Measurements from ENCODE around the gene MAD1L1.

MAD1L1 gene

DNA sequence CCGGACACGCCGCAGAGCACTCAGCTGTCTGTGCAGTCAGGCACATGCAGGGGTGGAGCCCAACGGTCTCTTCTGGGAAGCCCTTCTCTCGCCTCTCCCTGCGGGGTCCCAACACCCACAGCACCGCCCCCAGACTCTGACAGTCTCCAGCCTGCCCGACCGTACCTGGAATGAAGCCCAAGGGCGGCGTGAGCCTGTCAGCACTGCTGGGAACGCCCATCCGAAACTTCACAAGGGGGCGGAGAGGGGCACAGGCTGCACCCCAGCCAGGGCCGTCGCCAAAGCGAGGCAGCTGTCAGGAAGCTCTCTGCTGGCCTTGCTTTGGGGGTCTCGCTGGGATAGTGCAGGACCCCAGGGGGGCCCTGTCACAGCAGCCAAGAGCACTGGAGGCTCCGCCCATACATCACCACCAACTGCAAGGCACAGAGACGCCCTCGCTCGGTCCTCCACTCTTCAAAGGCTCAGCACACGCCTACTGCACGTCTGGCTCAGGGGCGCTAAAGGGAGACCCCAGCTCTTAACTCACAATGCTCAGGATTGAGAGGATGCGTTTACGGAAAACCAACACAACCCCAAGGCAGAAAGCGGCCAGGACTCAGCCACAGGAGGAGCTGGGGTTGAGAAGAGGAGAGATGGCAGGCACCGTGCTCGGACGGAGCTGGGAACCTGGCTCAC lies 30.9 kb downstream of the MAD1L1 start:
- DNase-seq: no peak

DNA sequence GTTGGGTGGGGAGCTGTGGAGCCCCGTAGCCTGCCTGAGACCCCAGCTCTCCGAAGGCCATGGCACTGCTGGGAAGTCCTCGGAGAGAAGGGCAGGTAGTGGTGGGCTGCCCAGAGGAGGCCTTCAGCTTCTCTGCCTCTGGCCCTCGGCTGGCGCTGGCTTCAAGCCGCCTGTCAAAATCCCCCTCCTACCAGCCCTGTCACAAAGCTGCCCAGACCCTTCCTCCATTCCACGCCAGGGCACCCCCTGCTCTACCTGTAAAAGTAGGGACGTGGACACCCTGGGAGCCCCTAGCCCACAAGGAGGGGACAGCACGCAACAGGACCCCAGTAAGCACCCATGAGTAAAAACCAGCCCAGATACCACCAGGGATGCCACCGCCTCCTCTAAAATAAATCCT lies 31.6 kb downstream of the MAD1L1 start:
- no peak for DNase-seq

DNA sequence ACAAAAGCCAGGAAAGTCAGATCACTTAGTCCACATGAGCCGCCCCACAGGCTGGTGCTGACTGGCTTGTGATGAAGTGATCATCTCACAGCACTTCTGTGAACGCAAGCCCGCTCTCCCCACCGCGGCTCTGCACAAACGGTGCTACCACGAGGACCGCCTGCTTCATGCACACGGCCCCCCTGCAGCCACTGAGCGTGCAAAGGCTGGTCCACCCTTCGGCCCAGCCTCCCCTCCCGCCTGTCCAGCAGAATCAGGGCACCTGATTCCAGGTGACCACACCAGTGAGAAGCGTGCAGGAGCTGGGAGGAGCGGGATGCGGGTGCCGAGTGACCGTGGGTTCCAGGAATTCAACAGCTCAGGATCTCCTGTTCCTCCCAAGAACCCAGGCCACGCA lies 32.2 kb downstream of the MAD1L1 start:
- no peak for DNase-seq

DNA sequence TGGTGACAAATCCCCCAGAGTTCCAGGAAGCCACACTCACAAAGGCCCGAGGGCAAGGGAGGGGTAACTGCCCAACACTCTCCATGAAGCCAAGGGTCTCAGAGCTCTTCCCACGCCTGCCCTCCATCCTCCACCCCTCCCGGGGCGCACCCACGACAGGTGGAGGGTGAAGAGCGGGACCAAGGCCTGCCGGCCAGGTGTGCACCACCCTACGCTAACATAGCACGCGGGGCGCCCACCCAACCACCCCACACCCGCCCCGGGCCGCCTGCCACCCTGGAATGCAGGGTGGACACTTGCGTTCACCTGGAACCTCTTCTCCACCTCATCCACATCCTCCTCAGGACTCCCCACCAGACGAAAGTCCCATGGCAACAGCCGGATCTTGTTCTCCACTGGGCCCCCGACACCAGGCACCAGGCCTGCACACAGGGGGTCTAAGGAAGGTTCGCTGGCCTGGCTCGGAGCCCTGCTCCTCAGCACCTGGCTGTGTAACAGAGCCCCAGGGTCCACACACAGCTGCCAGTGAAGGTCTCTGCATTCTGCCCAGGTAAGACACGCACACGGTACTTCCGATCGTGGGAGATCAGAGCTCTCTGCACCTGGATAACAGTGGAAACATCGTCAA lies 32.7 kb downstream of the MAD1L1 start:
- no peak for DNase-seq

DNA sequence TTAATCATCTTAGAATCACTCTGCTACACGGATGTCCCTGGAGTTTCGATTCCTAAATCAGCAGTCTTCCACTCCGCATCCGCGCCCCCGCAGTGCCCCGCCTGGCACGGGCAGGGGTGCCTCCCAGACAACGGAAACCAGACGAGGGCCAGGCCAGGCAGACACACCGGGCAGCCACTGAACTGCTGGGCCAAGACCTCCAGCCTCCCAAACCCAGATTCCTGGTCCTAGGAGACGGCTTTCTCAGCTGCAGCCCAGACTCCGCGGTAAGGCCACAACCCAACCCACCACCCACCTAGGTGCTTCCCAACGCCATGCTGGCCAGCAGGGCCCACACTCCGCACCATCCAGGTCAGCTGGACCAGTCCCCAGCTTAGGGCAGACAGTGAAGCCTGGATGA lies 33.2 kb downstream of the MAD1L1 start:
- no peak for DNase-seq

DNA sequence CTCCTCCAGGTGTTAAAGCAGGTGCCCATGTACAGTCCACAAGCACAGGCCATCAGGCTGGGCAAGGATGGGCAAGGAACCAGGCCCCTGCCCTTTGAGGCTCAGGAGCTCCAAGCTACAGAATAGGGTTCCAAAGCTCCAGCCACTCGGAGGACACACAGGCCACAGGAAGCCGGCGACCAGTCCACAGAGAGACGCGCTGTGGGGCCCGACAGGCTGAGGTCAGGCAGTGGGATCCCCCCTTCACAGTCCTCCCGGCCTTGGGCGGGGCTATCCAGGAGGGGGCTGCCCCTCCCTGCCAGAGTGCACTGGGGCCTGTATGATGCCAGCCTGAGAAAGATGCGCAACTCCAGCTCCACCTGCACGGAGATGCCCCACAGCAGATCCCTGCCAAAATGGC lies 34.0 kb downstream of the MAD1L1 start:
- DNase-seq: no peak

DNA sequence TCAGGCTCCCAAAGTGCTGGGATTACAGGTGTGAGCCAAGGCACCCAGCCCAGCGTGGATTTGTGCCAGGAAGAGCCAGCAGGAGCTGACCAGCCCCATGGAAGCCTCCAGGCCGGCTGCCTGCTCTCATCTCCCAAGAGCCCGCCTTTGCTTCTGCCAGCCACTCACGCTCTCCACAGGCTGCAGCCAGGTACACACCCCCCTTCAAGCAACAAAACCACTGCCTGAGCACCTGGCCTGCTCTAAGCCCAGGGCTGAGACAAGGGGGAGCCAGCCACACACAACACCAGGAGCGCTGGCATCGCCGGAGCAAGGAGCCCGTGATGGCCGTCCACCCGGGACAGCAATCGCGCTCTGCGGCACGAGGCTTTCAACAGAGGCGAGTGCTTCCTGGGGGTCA lies 34.5 kb downstream of the MAD1L1 start:
- DNase-seq: no peak

DNA sequence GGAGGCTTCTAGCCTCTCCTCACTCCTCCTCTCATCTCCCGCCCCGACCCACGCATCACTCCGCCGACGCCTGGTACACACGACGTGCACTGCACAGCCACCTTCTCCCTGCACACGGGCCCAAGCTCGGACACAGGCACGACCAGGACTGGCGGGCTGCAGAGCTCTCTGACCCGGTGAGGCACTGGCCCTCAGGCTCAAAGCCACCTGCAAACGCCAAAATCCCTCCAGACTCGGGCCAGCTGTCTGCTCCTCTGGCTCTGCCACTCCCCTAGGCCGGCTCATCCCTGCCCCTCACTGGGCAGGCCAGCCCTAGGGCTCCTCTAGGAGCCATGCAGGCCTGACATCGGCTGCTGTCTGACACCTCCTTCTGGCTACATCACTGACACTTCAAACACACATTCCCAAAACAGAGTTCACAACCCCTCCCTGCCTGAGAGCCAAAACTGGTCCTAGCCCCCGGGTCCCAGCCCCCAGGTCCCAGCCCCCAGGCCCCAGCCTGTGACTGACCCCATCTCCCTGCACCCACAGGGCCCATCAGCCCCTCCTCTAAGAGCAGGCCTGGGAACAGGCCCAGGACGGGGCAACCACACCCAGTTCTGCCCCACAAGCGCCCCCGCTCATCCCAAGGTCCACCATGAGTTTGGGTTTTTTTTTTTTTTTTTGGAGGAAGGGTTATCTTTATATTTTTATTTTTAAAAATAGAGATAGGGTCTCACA lies 35.1 kb downstream of the MAD1L1 start:
- DNase-seq: no peak

DNA sequence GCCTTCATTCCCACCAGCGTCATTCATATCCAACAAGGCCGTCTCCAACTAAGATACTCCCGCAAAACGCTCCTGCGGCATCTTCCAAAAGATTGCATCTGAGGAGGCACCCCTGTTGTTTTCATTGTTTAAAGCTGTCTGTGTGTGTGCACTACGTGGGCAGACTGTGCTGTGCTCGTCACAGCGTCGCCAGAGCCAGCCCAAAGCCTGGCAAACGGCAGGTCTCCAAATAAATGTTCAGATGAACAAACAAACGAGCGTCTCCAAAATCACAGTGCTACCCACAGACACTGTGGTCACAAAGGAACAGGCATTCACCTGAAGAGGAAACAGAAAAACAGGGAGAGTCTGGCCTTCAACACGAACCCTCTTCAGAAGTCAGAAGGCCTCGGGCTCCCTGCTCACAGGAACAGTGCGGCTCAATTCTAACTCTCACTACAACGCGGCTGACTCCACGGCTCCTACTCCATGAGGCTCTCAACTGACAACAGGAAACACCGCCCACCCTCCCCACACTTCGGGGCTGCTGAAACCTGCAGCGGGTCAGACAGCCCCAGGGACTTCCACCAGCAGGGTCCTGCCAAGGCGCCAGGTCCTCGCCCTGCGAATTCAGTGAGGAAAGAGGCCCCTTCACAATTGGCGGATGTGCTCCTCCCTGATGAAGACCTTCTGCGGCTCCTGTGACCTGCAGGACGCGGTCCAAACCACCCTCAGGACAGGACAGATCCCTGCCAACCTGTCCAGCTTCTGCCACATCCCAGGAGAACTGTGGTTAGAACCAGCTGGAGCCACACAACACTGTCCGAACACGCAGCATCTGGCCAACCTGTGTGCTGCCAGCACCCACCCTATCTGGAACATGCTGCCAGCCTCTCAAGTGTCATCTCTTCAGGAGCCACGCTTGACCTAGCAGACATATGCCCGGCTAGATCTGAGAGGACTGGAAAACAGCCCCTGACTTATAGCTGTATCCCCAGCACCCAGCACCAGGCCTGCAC lies 36.1 kb downstream of the MAD1L1 start:
- DNase-seq: no peak

DNA sequence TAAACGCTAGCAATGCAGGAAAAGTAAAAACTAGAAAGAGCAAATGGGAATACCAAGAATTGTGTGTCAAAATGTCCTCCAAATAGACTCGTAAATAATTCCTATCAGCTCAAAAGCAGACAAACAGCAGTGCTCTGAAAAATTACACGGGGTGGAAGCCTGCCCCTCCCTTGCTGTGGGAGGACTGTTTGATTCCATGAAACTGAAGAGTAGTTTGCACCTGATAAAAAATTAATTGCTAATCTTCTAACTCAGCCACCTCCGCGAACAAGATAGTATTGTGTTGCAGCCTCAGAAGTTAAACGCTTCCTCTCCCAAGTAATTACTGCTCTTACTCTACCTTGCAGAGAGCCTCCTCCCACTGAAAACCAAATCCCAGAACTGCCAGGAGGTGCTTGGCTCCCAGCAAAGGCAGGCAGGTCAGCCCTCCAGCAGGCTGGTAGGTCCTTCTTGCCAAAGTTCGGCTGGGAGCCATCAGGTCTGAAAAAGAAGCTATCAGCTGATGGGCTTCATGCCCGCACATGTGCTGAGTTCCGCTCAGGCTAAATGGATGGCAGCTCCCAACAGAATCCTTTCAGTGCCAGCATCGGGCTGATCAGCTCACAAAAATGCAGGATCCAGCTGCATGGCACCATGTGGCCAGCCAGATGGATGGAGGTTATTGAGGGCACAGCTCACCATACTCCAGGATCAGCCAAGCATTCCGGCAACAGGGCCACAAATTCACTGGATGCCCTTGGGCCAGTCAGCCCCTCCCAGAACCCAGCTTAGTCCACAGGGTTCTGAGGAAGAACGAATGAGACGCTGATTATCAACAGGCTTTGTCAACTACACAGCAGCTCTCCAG lies 37.1 kb downstream of the MAD1L1 start:
- peak in 43 of 58 donors; percentile 24 to 65 (median 47) for DNase-seq

DNA sequence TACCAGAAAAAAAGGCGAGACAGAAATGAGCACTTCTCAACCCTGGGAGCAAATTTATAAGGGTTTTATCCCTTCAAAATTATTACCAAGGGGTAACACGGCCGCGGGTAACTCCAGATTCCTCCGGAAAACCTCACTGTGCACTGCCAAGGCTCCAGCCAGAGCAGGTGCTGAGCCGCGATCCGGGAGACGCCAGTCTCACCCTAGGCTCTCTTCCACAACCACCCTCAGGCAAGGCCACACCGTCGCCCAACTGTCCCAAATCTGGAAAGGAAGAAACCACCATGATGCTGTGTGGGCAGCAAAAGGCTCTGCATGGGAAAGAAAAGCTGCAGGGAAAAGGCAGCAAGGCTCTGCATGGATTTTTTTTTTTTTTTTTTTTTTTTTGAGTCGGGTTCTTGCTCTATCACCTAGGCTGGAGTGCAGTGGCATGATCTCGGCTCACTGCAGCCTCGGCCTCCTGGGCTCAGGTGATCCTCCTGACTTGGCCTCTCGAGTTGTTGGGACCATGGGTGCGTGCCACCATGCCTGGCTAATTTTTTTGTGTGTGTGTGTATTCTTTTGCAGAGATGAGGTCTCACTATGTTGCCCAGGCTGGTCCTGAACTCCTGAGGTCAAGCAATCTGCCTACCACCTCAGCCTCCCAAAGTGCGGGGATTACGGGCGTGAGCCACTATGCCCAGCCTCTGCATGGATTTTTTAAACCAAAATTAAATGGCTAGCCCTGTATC lies 39.0 kb downstream of the MAD1L1 start:
- DNase-seq: no peak

DNA sequence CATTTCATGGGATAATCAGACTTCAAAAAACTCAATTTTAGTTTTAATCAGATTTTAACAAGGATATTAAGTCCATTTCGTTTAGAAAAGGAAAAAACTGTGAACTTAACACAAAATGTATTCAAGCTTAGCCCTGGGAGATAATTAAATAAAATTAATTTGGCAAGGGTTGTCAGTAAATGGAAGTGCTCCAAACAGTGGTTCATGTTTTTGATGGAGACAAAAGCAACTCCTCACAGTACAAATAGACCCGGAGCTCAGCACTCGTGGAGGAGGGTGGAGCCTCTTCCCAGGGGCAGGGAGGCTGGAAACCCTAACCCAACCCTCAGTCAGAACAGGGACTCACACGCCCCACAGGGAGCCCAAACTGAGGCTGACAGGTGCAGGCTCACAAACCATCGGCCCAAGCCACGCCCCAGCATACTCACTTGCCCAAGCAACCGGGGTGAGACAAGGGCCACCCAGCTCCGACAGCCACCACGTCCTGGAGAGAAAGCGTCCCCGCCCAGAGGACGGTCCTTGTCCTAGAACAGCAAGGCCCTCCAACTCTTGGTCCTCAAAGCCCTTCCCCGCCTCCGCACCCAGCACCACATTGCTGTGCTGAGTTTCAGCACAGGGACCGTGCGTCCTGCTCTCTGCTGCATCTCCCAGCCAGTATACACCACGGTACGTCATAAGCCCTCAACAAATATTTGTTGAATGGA lies 39.8 kb downstream of the MAD1L1 start:
- no peak for DNase-seq

DNA sequence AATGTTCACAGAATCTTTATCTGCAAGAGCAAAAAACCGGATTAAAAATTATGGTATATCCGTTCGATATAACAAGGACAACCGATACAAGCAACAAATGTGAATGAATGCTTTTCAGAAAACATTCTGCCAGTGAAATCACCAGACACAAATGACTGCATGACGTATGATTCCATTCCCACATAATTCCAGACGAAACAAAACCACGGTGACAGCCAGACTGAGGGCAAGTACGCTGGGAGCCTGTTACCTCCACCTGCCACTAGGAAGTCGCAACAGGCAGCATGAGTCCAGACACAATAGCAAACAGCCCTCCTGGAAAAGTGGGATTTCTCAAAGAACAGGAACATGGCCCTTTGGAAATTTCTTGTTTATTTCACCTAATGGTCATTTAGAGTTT lies 41.7 kb downstream of the MAD1L1 start:
- DNase-seq: no peak

DNA sequence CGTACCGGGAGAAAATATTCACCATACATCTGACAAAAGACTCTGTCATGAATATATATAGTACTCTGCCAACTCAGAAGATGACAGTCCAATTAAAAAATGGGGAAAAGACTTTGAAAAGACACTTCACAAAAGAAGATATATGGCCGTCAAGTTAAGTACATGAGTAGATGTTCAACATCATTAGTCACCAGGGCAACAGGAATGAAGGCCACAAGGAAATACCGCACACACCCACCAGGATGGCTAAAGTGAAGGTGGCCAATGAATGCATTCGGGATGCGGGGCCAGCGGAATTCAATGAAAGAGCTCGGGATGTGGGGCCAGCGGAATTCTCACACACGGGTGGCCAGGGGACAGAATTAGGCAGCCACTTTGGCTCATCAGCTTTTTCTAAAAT lies 42.2 kb downstream of the MAD1L1 start:
- no peak for DNase-seq

DNA sequence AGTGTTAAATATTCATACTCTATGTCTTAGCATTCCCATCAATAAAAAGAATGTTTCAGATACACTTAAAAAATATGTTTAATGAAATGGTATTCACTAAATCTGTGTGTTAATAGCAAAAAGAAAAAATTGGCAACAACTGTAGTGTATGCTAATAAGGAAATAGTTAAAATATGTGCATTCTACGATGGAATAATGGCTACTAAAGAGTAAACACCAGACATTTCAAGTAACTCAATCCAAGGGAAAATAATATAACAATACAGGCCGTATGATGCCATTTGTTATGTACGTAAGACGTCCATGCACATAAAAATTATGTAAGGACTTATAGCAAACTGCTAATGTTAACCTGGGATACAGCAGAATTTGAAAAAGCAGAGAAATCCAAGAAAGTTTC lies 46.6 kb downstream of the MAD1L1 start:
- DNase-seq: no peak

DNA sequence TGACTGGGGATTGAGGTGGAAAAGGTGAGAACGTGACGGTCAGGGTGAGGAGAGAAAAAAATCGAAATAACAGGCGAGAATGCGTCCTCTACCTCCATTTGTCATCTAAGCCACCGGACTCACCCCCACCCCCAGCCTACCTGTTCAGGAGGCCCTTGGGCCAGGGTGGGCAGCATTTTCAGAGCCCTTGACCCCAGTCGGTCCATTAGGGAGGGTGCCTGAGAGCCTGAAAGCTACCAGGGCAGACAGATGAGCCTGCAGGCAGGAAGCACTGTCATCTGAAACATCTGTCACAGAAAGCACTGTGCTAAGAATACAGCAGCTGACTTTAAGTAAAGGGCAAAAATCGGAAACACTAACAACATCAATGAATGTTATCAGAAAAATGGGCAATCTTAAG lies 47.0 kb downstream of the MAD1L1 start:
- no peak for DNase-seq

DNA sequence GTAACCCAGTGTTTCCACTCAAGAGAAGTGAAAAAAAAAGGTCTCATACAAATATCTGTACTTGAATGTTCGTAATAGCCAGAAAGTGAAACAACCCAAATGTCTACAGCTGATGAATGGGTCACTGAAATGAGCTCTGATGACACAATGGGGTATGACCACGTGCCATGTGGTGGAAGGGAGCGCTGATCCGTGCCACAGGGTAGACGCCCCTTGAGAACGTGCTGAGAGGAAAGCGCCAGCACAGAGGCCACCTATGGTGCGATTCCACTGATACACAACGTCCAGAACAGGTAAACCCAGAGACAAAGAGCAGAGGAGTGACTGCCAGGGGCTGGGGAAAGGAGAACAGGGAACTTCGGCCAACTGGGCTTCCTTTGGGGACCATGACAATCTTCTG lies 50.3 kb downstream of the MAD1L1 start:
- no peak for DNase-seq

DNA sequence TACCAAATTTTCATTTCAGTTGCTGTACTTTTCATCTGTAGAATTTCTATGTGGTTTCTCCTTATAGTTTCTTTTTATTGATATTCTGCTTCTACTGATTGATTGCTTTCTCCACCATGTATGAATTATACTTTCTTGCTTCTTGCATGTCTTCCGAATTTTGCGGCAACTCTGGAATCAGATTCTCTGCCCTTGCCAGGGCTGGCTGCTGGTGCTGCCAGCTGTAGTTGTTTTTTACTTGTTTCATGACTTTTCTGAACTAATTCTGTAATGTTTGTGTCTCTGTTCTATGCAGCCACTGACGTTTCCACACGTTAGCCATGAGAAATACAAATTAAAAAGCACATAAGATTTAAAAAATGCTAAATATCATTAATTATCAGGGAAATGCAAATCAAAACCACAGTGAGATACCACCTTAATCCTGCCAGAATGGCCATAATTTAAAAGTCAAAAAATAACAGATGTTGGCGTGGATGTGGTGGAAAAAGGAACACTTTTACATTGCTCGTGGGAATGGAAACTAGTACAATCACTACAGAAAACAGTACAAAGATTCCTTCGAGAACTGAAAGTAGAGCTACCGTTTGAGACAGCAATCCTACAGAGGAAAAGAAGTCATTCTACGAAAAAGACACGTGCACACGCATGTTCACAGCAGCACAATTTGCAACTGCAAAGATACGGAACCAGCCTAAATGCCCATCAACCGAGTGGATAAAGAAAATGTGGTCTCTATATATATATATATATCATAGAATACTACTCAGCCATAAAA lies 51.5 kb downstream of the MAD1L1 start:
- no peak for DNase-seq

All from anterior cingulate cortex (tissue), 58 donors.